Measurements from ENCODE around the gene ATXN1. TPM values are rescaled to one million over a fixed set of nuclear protein-coding genes. Genes with fewer than 3 reads are reported as not detected.

ATXN1 gene
- total RNA-seq, 1 experiment from 2014 or later: 27.0 TPM

DNA sequence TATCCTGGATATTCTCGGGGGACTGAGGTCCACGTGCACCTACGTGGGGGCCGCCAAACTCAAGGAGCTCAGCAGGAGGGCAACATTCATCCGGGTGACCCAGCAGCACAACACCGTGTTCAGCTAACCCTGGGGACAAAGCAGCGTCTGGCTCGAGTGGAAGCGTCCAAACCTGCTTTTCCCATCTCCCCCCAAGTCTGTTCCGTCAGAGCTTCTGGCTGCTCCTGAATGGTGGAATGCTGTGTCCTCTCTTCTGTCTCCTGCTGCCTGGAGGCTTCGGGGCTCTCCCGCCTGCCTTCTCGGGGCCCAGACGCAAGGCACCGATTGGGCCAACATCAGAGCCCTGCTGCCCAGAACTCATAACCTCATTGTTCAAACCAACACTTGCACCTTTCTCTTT, 466.2 kb downstream of the ATXN1 start:
- intact Hi-C loops (cut with micrococcal nuclease): no loop called here
- no peak overlapping the region for H3K4me3 ChIP-seq (ENCODE audit: low read length)
- ATAC-seq (no peak), DNase-seq (no peak)
- H3K27me3 ChIP-seq (ENCODE audit: low read length): no peaks in the 10 kb centered on the region
- H3K4me1 ChIP-seq (ENCODE audit: insufficient read depth, low read length): no peaks in the 10 kb centered on the region
- H3K9ac ChIP-seq (ENCODE audit: low read length): no peak overlapping the region
- H3K36me3 ChIP-seq (ENCODE audit: low read depth, low read length): no peaks in the 10 kb centered on the region
- no peak overlapping the region for H2AFZ ChIP-seq (ENCODE audit: low read length)
- H3F3A ChIP-seq (ENCODE audit: low read length, unreplicated experiment): no peaks in the 10 kb centered on the region
- H4K20me1 ChIP-seq (ENCODE audit: low read length): no peaks in the 10 kb centered on the region
- H3K9me2 ChIP-seq (replicated peaks; ENCODE audit: low read length): no peaks in the 10 kb centered on the region
- CTCF ChIA-PET: no interaction called here
- H3K9me3 ChIP-seq (ENCODE audit: low read length): no peaks in the 10 kb centered on the region
- POLR2A ChIA-PET (ENCODE audit: unreplicated experiment): no interaction called here
- BruUV-seq (replicated peaks): no TSS peak
- TF ChIP-seq, protein P1, sequence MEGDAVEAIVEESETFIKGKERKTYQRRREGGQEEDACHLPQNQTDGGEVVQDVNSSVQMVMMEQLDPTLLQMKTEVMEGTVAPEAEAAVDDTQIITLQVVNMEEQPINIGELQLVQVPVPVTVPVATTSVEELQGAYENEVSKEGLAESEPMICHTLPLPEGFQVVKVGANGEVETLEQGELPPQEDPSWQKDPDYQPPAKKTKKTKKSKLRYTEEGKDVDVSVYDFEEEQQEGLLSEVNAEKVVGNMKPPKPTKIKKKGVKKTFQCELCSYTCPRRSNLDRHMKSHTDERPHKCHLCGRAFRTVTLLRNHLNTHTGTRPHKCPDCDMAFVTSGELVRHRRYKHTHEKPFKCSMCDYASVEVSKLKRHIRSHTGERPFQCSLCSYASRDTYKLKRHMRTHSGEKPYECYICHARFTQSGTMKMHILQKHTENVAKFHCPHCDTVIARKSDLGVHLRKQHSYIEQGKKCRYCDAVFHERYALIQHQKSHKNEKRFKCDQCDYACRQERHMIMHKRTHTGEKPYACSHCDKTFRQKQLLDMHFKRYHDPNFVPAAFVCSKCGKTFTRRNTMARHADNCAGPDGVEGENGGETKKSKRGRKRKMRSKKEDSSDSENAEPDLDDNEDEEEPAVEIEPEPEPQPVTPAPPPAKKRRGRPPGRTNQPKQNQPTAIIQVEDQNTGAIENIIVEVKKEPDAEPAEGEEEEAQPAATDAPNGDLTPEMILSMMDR (conservative IDR thresholded peaks at IDR 0.05; ENCODE audit: low read depth, low read length): no peak
- TF ChIP-seq EZH2phosphoT487 (IDR thresholded peaks at IDR 0.05; ENCODE audit: borderline replicate concordance, low read length): no peak
- no peak for TF ChIP-seq EZH2 (IDR thresholded peaks at IDR 0.05; ENCODE audit: low read length, unreplicated experiment)
- no peaks in the 10 kb centered on the region for H3K79me2 ChIP-seq (ENCODE audit: low read length)
- H3K4me2 ChIP-seq (ENCODE audit: low read length): no peak overlapping the region
- no peak overlapping the region for H3K27ac ChIP-seq (ENCODE audit: low read length)

DNA sequence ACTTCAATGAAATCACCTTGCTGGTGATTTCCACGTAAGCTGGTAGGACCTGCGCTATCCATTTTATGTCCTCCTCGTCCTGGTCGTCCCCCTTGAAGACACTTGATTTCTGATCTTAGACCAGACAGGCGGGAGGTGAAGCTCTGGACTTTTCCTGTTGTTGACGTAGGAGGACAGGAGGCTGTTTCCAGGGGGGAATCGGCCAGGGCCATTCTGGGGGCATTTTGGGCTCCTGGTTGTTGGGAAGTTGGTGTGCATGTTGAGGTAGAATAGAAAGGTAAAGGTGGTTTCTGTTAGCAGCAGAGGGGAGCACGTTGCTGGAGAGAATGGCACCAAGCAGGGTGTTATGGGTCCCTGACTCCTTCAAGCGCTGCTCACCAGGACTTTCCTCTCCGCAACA, 466.9 kb downstream of the ATXN1 start:
- CTCF ChIA-PET: no interaction called here
- POLR2A ChIA-PET (ENCODE audit: unreplicated experiment): no interaction called here

DNA sequence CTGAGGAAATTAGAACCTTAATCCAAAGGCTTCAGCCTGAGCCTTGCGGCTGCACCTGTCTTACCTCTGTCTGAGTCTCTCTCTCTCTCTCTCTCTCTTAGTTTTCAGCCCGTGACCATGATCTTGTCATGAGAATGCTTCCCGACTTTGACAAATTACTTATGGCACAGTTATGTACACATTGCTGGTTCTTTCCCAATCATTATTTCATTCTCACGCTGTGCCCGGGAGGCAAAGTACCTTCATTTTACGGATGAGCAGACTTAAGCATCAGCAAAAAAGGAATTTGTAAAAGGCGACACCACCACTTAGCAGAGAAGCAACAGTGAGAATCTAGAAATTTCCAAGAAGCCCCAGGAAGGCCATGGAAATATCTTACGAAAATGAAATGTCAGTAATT, 468.3 kb downstream of the ATXN1 start:
- H3K9me2 ChIP-seq (replicated peaks; ENCODE audit: low read length): no peaks in the 10 kb centered on the region
- H3K4me2 ChIP-seq (ENCODE audit: low read length): no peak overlapping the region
- H3K79me2 ChIP-seq (ENCODE audit: low read length): no peaks in the 10 kb centered on the region
- no peaks in the 10 kb centered on the region for H3K4me1 ChIP-seq (ENCODE audit: insufficient read depth, low read length)
- no peak overlapping the region for H3K9ac ChIP-seq (ENCODE audit: low read length)
- intact Hi-C loops (cut with micrococcal nuclease): no loop called here
- DNase-seq (no peak), ATAC-seq (no peak)
- H3K9me3 ChIP-seq (ENCODE audit: low read length): no peaks in the 10 kb centered on the region
- H4K20me1 ChIP-seq (ENCODE audit: low read length): no peaks in the 10 kb centered on the region
- H2AFZ ChIP-seq (ENCODE audit: low read length): no peak overlapping the region
- H3K27ac ChIP-seq (ENCODE audit: low read length): no peak overlapping the region
- ChIA-PET CTCF (no interaction called here), POLR2A (ENCODE audit: unreplicated experiment) (no interaction called here)
- no TSS peak for BruUV-seq (replicated peaks)
- TF ChIP-seq EZH2 (IDR thresholded peaks at IDR 0.05; ENCODE audit: low read length, unreplicated experiment) (no peak), EZH2phosphoT487 (IDR thresholded peaks at IDR 0.05; ENCODE audit: borderline replicate concordance, low read length) (no peak)
- TF ChIP-seq, protein P1 (conservative IDR thresholded peaks at IDR 0.05; ENCODE audit: low read depth, low read length): no peak
- no peaks in the 10 kb centered on the region for H3F3A ChIP-seq (ENCODE audit: low read length, unreplicated experiment)
- no peaks in the 10 kb centered on the region for H3K36me3 ChIP-seq (ENCODE audit: low read depth, low read length)
- H3K4me3 ChIP-seq (ENCODE audit: low read length): no peak overlapping the region
- no peaks in the 10 kb centered on the region for H3K27me3 ChIP-seq (ENCODE audit: low read length)

More for the DNA sequence above, 466.9 kb downstream of the ATXN1 start:
- H4K20me1 ChIP-seq (ENCODE audit: low read length): no peaks in the 10 kb centered on the region
- BruUV-seq (replicated peaks): no TSS peak
- H3K27ac ChIP-seq (ENCODE audit: low read length): no peak overlapping the region
- no peak overlapping the region for H3K4me2 ChIP-seq (ENCODE audit: low read length)
- TF ChIP-seq EZH2 (IDR thresholded peaks at IDR 0.05; ENCODE audit: low read length, unreplicated experiment): no peak
- TF ChIP-seq, protein P1 (conservative IDR thresholded peaks at IDR 0.05; ENCODE audit: low read depth, low read length): no peak
- no peak for TF ChIP-seq EZH2phosphoT487 (IDR thresholded peaks at IDR 0.05; ENCODE audit: borderline replicate concordance, low read length)
- H2AFZ ChIP-seq (ENCODE audit: low read length): no peak overlapping the region
- H3K9me2 ChIP-seq (replicated peaks; ENCODE audit: low read length): no peaks in the 10 kb centered on the region
- H3K79me2 ChIP-seq (ENCODE audit: low read length): no peaks in the 10 kb centered on the region
- DNase-seq (no peak), ATAC-seq (no peak)
- no peak overlapping the region for H3K9ac ChIP-seq (ENCODE audit: low read length)
- no peaks in the 10 kb centered on the region for H3K27me3 ChIP-seq (ENCODE audit: low read length)
- H3K4me3 ChIP-seq (ENCODE audit: low read length): no peak overlapping the region
- no peaks in the 10 kb centered on the region for H3K36me3 ChIP-seq (ENCODE audit: low read depth, low read length)
- no peaks in the 10 kb centered on the region for H3F3A ChIP-seq (ENCODE audit: low read length, unreplicated experiment)
- H3K9me3 ChIP-seq (ENCODE audit: low read length): no peaks in the 10 kb centered on the region
- H3K4me1 ChIP-seq (ENCODE audit: insufficient read depth, low read length): no peaks in the 10 kb centered on the region
- intact Hi-C loops (cut with micrococcal nuclease): no loop called here

Measured in PC-3 (cell line).